Measurements from ENCODE around the gene EBNA1BP2.
"Not testable (repeated sequence)": the region's sequence is repeated elsewhere in the genome, so short reads cannot be mapped to it uniquely, and the experiment has no call there.

Gene EBNA1BP2, protein sequence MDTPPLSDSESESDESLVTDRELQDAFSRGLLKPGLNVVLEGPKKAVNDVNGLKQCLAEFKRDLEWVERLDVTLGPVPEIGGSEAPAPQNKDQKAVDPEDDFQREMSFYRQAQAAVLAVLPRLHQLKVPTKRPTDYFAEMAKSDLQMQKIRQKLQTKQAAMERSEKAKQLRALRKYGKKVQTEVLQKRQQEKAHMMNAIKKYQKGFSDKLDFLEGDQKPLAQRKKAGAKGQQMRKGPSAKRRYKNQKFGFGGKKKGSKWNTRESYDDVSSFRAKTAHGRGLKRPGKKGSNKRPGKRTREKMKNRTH

DNA sequence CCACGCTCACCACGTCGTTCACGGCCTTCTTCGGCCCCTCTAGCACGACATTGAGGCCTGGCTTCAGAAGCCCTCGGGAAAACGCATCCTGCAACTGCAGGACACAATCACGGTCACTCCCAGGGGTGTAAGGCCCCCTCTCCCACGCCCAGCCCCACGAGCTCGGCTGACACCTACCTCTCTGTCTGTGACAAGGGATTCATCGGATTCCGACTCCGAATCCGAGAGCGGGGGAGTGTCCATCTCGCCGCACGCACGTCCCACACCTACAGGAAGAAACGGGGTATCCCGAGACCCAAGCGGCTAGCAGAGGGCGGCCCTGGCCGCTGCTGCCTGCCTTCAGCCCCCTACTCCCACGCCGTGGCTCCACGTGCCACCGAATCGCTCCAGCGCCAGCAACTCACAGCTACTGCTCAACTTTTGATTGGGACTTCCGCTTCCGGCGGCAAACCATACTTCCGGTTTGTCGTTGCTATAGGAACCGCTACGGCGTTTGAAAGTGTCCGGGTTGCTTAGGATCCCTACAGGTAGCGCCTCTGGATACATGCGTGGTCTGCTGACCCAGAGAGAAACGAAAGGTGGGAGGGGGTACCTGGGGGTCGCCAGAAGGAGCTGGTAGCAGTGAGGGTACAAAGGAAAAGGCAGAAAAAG is at the start of gene EBNA1BP2, which contains the start of gene CFAP57:
EBNA1BP2 (minus strand) TSS at position 415 of the 651 bp plus-strand sequence; CDS start at position 243, 172 bp downstream.
CFAP57 (plus strand) TSS at position 455 of the 651 bp plus-strand sequence. CDS start 424 bp downstream, outside the sequence.
- no peaks in the 10 kb centered on the region for H3K9me3 ChIP-seq
- in situ Hi-C loops (cut with MboI; ENCODE audit: low sequenced_read_pairs) = no loop called here
- H3K4me3 ChIP-seq = peak within 1 kb of the TSS; percentile 95
- peak; percentile 80 to 91 for DNase-seq (ENCODE audit: low spot score in 2 of 2)
- no peaks in the 10 kb centered on the region; the same call in 1 of the 2 replicates for H3K27me3 ChIP-seq (ENCODE audit: low read depth)
- peaks cover 10% of the 10 kb centered on the region for H3K4me1 ChIP-seq
- peaks cover 38% of the 10 kb centered on the region for H3K36me3 ChIP-seq (replicated peaks)

- DNase-seq (ENCODE audit: low spot score in 2 of 2) = no peak
- no peak overlapping the region for H3K4me3 ChIP-seq
- no peaks in the 10 kb centered on the region for H3K9me3 ChIP-seq
- no peaks in the 10 kb centered on the region for H3K4me1 ChIP-seq
- H3K36me3 ChIP-seq (replicated peaks) = no peaks in the 10 kb centered on the region
- H3K27me3 ChIP-seq (ENCODE audit: low read depth) = peaks cover 10% of the 10 kb centered on the region
- in situ Hi-C loops (cut with MboI; ENCODE audit: low sequenced_read_pairs) = no loop called here
Observed at GRCh38 chr1:43221797-43222196, 49.7 kb upstream of the EBNA1BP2 start.

DNA sequence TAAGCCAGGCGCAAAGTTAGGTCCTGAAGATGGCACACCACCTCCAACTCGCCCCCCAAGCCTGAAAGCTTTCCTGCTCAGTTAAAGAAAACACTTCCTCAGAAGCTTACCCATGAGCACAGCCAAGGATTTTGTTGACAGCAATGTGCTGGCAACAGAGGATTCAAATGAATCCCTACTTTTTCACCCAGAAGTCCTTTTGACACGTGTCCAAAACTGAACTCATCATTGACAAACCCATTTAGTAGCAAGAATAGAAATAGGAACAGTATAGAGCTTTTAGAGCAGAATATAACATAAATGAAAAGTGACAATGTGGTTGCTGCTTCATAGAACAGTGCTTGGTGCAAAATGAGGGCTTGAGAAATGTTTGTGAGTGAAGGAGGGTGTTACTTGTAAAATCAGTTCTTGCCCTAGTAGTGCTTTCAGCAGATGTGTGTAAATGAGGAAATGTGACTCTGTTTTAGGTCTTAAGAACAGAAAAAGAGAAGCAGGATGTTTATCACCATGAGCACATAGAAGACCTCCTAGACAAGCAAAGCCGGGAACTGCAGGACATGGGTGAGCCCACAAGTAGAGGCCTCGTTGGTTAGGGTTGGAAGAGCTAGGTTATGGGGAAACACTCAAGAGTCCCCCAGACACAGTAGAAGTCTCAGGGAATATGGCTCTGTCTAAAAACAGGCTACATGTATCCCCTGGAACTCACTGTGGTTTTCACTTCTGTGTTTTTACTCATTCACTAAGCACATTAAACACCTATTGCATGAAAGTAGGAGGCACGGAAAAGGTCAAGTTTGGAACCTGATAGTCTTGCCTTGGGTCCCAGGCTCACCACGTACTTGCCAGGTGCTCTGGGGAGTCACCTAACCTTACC is 49.1 kb upstream of the EBNA1BP2 start:
- DNase-seq (ENCODE audit: low spot score in 2 of 2) = no peak
- Histone ChIP-seq H3K36me3 (replicated peaks) (no peaks in the 10 kb centered on the region), H3K4me3 (no peak overlapping the region), H3K4me1 (no peaks in the 10 kb centered on the region), H3K9me3 (no peaks in the 10 kb centered on the region), H3K27me3 (ENCODE audit: low read depth) (peaks cover 14% of the 10 kb centered on the region)
- in situ Hi-C loops (cut with MboI; ENCODE audit: low sequenced_read_pairs) = no loop called here

GRCh38 chr1:43217747-43218146 is 45.7 kb upstream of the EBNA1BP2 start:
- Histone ChIP-seq H3K4me1 (no peaks in the 10 kb centered on the region), H3K36me3 (replicated peaks) (no peaks in the 10 kb centered on the region), H3K27me3 (ENCODE audit: low read depth) (peaks cover 19% of the 10 kb centered on the region), H3K4me3 (no peak overlapping the region), H3K9me3 (no peaks in the 10 kb centered on the region)
- no peak for DNase-seq (ENCODE audit: low spot score in 2 of 2)
- in situ Hi-C loops (cut with MboI; ENCODE audit: low sequenced_read_pairs) = no loop called here

GRCh38 chr1:43214501-43215444 is 42.7 kb upstream of the EBNA1BP2 start:
- no peaks in the 10 kb centered on the region for H3K36me3 ChIP-seq (replicated peaks)
- in situ Hi-C loops (cut with MboI; ENCODE audit: low sequenced_read_pairs) = no loop called here
- H3K4me3 ChIP-seq = no peak overlapping the region
- no peak for DNase-seq (ENCODE audit: low spot score in 2 of 2)
- peaks cover 5% of the 10 kb centered on the region; the same call in 1 of the 2 replicates for H3K4me1 ChIP-seq
- H3K9me3 ChIP-seq = no peaks in the 10 kb centered on the region
- H3K27me3 ChIP-seq (ENCODE audit: low read depth) = peaks cover 13% of the 10 kb centered on the region

GRCh38 chr1:43208277-43208676 is 36.2 kb upstream of the EBNA1BP2 start:
- in situ Hi-C loops (cut with MboI; ENCODE audit: low sequenced_read_pairs); H3K4me1 ChIP-seq; H3K4me3 ChIP-seq; H3K27me3 ChIP-seq (ENCODE audit: low read depth); DNase-seq (ENCODE audit: low spot score in 2 of 2); H3K36me3 ChIP-seq (replicated peaks); H3K9me3 ChIP-seq: not testable (repeated sequence)

DNA sequence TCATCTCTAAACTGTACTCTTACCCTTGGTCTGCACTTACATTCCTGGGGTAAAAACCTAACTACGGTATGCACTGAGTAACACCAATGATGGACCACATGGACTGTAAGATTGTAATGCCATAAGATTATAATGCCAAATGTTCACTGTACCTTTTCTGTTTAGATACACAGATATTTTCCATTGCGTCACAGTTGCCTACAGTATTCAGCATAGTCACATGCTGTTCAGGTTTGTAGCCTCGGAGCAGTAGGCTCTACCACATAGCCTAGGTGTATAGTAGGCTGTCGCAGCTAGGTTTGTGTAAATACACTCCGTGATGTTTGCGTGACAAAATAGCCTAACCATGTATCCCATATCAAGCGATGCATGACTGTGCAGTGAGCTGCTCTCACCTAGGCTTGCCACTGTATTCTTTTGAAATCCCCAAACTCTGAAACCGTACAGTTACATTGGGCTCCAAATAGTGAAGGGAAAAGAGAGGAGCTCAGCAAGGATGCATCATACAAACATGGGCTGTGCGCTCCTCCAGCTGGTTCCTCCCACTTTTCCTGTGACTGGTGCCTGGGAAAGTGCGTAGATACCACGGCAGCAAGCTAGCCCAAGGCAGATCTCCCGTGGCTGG is 35.3 kb upstream of the EBNA1BP2 start:
- H3K9me3 ChIP-seq = no peaks in the 10 kb centered on the region; the same call in 1 of the 2 replicates
- in situ Hi-C loops (cut with MboI; ENCODE audit: low sequenced_read_pairs) = no loop called here
- H3K27me3 ChIP-seq (ENCODE audit: low read depth) = no peaks in the 10 kb centered on the region
- no peak overlapping the region for H3K4me3 ChIP-seq
- DNase-seq (ENCODE audit: low spot score in 2 of 2) = no peak
- H3K36me3 ChIP-seq (replicated peaks) = no peaks in the 10 kb centered on the region
- H3K4me1 ChIP-seq = peaks cover 5% of the 10 kb centered on the region

GRCh38 chr1:43206600-43207228 is 34.6 kb upstream of the EBNA1BP2 start:
- in situ Hi-C loops (cut with MboI; ENCODE audit: low sequenced_read_pairs) = no loop called here
- Histone ChIP-seq H3K9me3 (no peaks in the 10 kb centered on the region; the same call in 1 of the 2 replicates), H3K4me3 (no peak overlapping the region), H3K36me3 (replicated peaks) (no peaks in the 10 kb centered on the region), H3K27me3 (ENCODE audit: low read depth) (no peaks in the 10 kb centered on the region), H3K4me1 (peaks cover 5% of the 10 kb centered on the region)
- peak; percentile 8 to 46 for DNase-seq (ENCODE audit: low spot score in 2 of 2)

- Histone ChIP-seq H3K36me3 (replicated peaks) (no peaks in the 10 kb centered on the region), H3K4me3 (no peak overlapping the region), H3K9me3 (no peaks in the 10 kb centered on the region; the same call in 1 of the 2 replicates), H3K27me3 (ENCODE audit: low read depth) (no peaks in the 10 kb centered on the region), H3K4me1 (peaks cover 5% of the 10 kb centered on the region)
- no peak for DNase-seq (ENCODE audit: low spot score in 2 of 2)
- in situ Hi-C loops (cut with MboI; ENCODE audit: low sequenced_read_pairs) = no loop called here
Observed at GRCh38 chr1:43205671-43206070, 33.6 kb upstream of the EBNA1BP2 start.

GRCh38 chr1:43204394-43204793 is 32.3 kb upstream of the EBNA1BP2 start:
- in situ Hi-C loops (cut with MboI; ENCODE audit: low sequenced_read_pairs) = no loop called here
- H3K4me1 ChIP-seq = no peaks in the 10 kb centered on the region; the same call in none of the 2 replicates
- H3K27me3 ChIP-seq (ENCODE audit: low read depth) = no peaks in the 10 kb centered on the region
- no peak for DNase-seq (ENCODE audit: low spot score in 2 of 2)
- no peaks in the 10 kb centered on the region for H3K36me3 ChIP-seq (replicated peaks)
- H3K9me3 ChIP-seq = no peaks in the 10 kb centered on the region; the same call in 1 of the 2 replicates
- no peak overlapping the region for H3K4me3 ChIP-seq

DNA sequence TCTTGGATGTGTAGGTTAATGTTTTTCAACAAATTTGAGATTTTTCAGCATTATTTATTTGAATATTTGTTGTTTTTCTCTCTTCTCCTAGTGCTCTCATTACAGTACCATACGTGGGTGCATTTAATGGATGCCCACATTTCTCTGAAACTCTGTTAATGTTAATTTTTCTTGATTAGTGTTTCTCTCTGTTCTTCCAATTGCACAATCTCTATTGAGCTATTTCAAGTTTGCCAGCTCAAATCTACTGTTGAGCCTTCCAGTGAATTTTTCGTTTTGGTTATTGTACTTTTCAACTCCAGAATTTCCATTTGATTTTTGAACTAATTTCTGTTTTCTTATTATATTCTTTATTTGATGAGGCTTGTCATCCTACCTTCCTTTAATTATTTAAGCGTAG is 31.8 kb upstream of the EBNA1BP2 start:
- Histone ChIP-seq H3K4me1 (no peaks in the 10 kb centered on the region; the same call in none of the 2 replicates), H3K4me3 (no peak overlapping the region), H3K27me3 (ENCODE audit: low read depth) (no peaks in the 10 kb centered on the region), H3K9me3 (no peaks in the 10 kb centered on the region; the same call in 1 of the 2 replicates), H3K36me3 (replicated peaks) (no peaks in the 10 kb centered on the region)
- DNase-seq (ENCODE audit: low spot score in 2 of 2) = no peak
- in situ Hi-C loops (cut with MboI; ENCODE audit: low sequenced_read_pairs) = no loop called here

DNA sequence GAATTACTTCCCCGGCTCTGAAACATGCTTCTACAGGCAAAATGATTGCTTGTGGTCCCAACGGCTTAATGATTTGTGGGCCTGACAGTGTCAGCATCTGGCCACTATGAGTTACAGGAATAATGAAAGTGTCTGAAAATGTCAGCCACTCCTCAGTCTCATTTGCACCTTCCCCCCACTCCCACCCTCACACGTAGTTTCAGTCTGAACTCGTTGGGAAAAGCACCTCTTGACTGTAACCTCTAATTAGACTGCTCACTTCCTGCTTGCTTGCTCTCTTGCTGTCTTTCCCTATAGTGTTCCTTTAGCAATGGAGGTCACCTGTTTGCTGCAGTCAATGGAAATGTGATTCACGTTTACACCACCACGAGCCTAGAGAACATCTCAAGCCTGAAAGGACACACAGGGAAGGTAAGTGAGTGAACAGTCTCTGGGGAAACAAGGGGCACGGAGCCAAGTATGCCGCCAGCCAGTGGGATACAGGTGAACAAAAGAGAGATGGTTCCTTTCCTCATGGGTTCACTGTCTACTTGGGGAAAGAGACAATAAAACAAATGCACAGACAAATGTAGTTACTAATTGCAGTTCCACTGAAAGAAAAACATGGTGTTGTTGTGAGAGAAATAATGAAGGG is 27.1 kb upstream of the EBNA1BP2 start:
- Histone ChIP-seq H3K27me3 (ENCODE audit: low read depth) (peaks cover 3% of the 10 kb centered on the region; the same call in 1 of the 2 replicates), H3K36me3 (replicated peaks) (no peaks in the 10 kb centered on the region), H3K4me3 (no peak overlapping the region), H3K4me1 (no peaks in the 10 kb centered on the region), H3K9me3 (peaks cover 5% of the 10 kb centered on the region)
- in situ Hi-C loops (cut with MboI; ENCODE audit: low sequenced_read_pairs) = no loop called here
- no peak for DNase-seq (ENCODE audit: low spot score in 2 of 2)
